GM12892 (cell line): Measurements from ENCODE around the gene GOT1.

Experiments
- DNase-seq: peaks from one replicate; pipeline ENCODE4 v3.0.0; 2011; ENCODE audit not compliant: insufficient read length
- FAIRE-seq: peaks from 2 replicates; lab custom pipeline; 2011; peaks lifted over from hg19 to GRCh38; lab: Jason Lieb, UNC
- POLR2A ChIP-seq: IDR thresholded peaks from 2 replicates; pipeline ENCODE4 v1.6.1; 2011; ENCODE audit warnings: low read depth, low read length, control low read depth
- POLR2AphosphoS5 ChIP-seq: IDR thresholded peaks from 2 replicates; pipeline ENCODE4 v1.6.1; 2011; ENCODE audit warnings: low read depth, low read length, control low read depth
- TAF1 ChIP-seq: IDR thresholded peaks from 2 replicates; pipeline ENCODE4 v1.6.1; 2011; ENCODE audit warnings: low read depth, mild to moderate bottlenecking, control low read depth, low read length, borderline replicate concordance

GOT1 gene

GRCh38 chr10:99372546-99373271, 57.7 kb downstream of the GOT1 start:
- FAIRE-seq: no peak
- no peak for DNase-seq
- TF ChIP-seq TAF1 (no peak), POLR2AphosphoS5 (no peak), POLR2A (no peak)

GRCh38 chr10:99370993-99371392, 59.4 kb downstream of the GOT1 start:
- no peak for TF ChIP-seq POLR2AphosphoS5
- no peak for TF ChIP-seq POLR2A
- no peak for TF ChIP-seq TAF1
- peak; percentile 73 for FAIRE-seq
- no peak for DNase-seq

- DNase-seq (no peak), FAIRE-seq (no peak)
- TF ChIP-seq POLR2AphosphoS5 (no peak), TAF1 (no peak), POLR2A (no peak)
These were observed 60.9 kb downstream of the GOT1 start for GRCh38 chr10:99369551-99369950.

- TF ChIP-seq POLR2AphosphoS5 (no peak), POLR2A (no peak), TAF1 (no peak)
- FAIRE-seq: no peak
- DNase-seq: no peak
These were observed 61.3 kb downstream of the GOT1 start for GRCh38 chr10:99369126-99369525.

GRCh38 chr10:99368646-99369045, 61.8 kb downstream of the GOT1 start:
- TF ChIP-seq POLR2AphosphoS5 (no peak), TAF1 (no peak), POLR2A (no peak)
- FAIRE-seq (no peak), DNase-seq (no peak)

GRCh38 chr10:99366666-99367065, 63.8 kb downstream of the GOT1 start:
- DNase-seq: no peak
- FAIRE-seq: no peak
- TF ChIP-seq POLR2AphosphoS5: no peak
- TF ChIP-seq POLR2A: no peak
- TF ChIP-seq TAF1: no peak

- no peak for FAIRE-seq
- no peak for DNase-seq
- no peak for TF ChIP-seq POLR2AphosphoS5
- no peak for TF ChIP-seq TAF1
- no peak for TF ChIP-seq POLR2A
These were observed 64.7 kb downstream of the GOT1 start for GRCh38 chr10:99365736-99366135.

- TF ChIP-seq TAF1 (no peak), POLR2A (no peak), POLR2AphosphoS5 (no peak)
- no peak for FAIRE-seq
- DNase-seq: no peak
These were observed 65.1 kb downstream of the GOT1 start for GRCh38 chr10:99365311-99365710.

GRCh38 chr10:99364125-99364524, 66.3 kb downstream of the GOT1 start:
- no peak for TF ChIP-seq POLR2A
- TF ChIP-seq TAF1: no peak
- no peak for TF ChIP-seq POLR2AphosphoS5
- FAIRE-seq: no peak

GRCh38 chr10:99360934-99361333, 69.5 kb downstream of the GOT1 start:
- DNase-seq (no peak), FAIRE-seq (no peak)
- TF ChIP-seq POLR2AphosphoS5 (no peak), POLR2A (no peak), TAF1 (no peak)

More at GRCh38 chr10:99364125-99364524, 66.3 kb downstream of the GOT1 start:
- no peak for DNase-seq

GRCh38 chr10:99358101-99358500, 72.3 kb downstream of the GOT1 start:
- FAIRE-seq (no peak), DNase-seq (no peak)
- TF ChIP-seq POLR2AphosphoS5 (no peak), TAF1 (no peak), POLR2A (no peak)

- TF ChIP-seq POLR2A (no peak), POLR2AphosphoS5 (no peak), TAF1 (no peak)
- FAIRE-seq: no peak
- no peak for DNase-seq
These were observed 72.7 kb downstream of the GOT1 start for GRCh38 chr10:99357691-99358090.
